Measurements from ENCODE around the gene ZNF276.

The ZNF276 gene

DNA sequence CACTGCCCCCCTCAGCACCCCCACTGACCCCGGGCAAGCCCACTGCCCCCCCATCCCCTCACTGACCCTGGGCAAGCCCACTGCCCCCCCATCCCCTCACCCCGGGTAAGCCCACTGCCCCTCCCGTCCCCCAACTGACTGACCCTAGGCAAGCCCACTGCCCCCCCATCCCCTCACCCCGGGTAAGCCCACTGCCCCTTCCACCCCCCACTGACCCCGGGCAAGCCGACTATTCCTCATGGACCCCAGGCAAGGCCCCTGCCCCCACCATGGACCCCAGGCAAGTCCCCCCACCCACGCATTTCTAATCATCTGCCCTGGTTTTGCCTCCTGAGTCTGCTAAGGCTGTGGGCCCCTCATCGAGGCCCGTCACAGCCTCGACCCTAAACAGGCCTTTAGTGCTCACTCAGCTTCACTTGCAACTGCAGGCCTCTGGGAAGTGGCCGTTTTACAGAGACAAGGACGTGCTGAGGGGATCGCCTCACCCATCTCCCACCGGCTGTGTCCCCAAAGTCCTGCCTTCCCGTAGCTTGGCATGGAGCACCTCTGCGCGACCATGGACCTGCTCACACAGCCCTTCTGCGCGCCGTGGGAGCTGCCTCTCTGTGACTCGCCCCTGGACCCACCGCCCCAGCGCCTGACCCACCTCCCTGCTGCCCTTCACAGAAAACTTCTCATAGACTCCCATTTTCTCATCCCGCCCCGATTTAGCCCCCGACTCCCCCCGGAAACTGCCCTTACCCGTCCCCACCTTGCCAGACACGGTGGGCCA is 4.2 kb upstream of the ZNF276 start:
- DNase-seq: no peak

- DNase-seq: no peak
Measured at GRCh38 chr16:89717688-89718505, 3.4 kb upstream of the ZNF276 start.

DNA sequence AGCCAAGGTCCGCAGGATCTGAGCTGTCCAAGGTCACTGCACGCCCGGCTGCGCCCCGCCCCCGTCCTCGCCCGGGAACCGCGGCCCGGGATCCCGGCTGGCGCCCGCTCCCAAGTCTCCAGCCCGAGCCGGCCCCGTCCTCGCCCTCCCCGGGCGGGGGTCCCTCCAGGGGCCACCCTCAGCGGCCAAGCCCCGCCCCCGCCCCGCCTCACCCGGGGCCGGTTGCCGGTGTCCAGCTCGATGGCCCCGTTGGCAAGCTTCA is 855 bp upstream of the ZNF276 start:
- no peak for DNase-seq

DNA sequence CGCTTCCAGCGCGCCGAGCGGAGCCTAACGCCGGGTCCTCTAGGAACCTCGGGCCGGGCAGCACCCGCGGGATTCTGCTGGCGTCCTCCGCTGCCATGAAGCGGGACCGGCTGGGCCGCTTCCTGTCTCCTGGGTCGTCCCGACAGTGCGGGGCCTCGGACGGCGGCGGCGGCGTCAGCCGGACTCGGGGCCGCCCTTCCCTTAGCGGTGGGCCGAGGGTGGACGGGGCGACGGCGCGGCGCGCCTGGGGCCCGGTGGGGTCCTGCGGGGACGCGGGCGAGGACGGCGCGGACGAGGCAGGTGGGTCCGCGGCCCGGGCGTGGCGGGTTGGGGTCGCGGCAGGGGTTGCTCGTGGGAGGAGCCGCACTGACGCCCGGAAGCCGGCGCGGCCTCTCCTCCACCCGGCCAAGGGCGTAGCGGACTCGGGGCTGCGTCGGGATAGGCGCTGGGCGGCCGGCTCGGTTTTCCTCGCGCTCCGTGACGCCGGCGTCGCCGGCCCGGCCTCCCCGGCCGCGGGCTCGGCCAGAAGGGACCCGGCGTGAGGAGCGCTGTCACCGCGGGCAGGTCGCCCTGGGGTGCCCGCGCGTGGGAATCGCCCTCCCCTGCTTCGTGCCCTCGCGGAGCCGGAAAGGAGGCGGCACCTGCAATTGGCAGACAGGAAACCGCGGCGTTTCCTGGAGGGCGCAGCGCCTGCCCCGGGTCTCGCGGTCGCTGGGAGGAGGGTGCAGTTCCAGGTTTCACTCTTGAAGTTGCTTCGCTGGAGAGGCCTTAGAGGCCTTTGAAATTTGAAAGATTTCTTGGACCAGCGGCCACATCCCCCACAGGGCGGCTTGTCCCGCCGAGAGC is 432 bp downstream of the ZNF276 start:
- peak; percentile 96 for DNase-seq

DNA sequence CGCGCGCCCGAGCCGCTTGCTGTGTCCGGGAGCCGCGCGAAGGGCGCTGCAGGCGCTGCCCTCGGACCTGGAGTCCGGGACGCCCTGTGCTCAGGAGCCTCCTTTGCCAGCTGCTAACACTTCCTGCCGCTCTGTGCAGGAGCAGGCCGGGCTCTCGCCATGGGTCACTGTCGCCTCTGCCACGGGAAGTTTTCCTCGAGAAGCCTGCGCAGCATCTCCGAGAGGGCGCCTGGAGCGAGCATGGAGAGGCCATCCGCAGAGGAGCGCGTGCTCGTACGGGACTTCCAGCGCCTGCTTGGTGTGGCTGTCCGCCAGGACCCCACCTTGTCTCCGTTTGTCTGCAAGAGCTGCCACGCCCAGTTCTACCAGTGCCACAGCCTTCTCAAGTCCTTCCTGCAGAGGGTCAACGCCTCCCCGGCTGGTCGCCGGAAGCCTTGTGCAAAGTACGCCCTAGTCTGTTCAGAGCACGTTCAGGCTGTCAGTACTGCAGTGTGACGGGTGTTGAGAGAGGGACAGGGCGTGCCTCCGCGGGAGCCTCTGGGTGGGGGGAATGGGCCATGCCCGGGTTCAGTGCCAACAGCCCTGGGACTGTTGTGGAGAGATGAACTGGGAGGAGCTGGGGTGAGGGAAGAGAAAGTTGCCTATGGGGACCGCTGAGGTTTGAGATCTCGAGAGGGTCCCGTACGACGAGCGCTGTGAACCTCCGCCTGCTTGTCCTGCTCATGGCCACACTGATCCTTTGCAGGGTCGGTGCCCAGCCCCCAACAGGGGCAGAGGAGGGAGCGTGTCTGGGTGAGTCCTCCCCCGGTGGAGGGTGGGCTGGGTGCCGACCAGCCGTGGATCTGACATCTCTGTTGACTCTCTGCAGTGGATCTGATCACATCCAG is 1.3 kb downstream of the ZNF276 start:
- peak; percentile 86 for DNase-seq

- DNase-seq: peak; percentile 89
Measured at GRCh38 chr16:89723279-89724250, 2.2 kb downstream of the ZNF276 start.

DNA sequence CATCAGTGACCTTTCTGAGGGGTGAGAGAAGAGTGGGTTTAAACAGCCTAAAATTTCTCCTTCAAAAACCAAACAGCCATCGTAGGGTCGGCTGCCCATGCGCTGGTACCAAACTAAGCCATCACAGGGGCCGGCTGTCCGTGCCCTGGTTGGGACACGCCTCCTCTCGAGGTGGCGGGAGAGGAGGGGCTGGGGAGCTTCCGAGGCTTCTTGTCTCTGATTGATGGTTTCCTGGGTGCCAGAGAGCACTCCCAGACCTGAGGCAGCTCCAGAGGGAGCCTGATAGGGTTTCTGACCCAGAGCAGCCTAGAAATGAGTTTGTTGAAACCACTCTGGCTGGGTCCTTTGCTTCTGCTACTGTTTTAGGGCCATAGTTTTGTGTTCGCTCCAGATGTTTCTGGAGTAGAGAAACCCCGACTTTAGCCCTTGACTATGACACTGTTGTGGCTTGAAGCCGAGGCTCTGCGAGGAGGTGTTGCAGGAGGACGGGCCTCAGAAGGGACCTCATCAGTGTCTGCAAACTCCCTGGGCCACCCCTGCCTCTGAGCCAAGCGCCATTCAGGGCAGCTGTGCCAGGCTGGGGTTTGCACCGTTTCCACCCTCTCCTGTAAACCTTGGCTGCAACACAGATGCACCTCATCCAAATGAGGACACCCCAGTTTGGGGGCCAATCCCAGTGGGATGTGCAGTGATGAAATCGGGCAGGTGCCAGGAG is 6.2 kb downstream of the ZNF276 start:
- no peak for DNase-seq

GRCh38 chr16:89729293-89729692 is 8.0 kb downstream of the ZNF276 start:
- DNase-seq: no peak

DNA sequence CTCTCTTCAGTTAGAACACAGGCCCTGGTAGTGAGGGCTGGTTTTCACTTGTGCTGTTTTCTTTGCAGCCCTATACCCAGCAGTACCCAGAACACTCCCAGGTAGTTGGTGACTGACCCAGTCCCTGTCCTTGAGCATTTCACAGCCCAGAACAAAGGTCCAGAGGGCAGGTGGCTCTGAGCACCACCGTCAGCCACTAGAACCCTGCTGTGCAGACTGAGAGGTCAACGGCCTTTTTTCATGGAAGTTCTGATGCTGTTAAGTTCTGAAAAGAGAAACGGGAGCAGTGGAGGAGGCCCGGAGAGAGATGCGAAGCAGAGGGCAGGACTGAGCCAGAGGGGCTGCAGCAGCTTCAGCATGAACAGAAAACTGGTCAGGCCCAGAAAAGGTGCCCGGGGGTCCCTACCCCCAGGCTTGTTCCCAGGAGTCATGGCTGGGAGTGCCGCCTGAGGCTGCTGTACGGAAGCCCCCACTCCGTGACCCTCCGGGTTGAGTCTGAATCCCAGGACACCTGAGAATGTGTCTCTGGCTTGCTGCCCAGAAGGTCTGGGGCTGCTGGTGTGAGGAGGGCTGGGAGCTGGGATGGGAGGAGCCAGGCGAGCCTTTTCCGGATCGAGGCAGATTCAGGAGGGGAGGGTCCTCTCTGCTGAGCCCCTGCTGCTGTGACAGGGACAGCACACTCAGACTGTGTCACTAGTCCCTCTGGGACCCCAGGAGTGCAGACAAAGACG is 8.7 kb downstream of the ZNF276 start:
- DNase-seq: no peak

GRCh38 chr16:89730610-89731234 is 9.4 kb downstream of the ZNF276 start:
- no peak for DNase-seq

- DNase-seq: no peak
Measured at GRCh38 chr16:89732142-89732917, 11.0 kb downstream of the ZNF276 start.

DNA sequence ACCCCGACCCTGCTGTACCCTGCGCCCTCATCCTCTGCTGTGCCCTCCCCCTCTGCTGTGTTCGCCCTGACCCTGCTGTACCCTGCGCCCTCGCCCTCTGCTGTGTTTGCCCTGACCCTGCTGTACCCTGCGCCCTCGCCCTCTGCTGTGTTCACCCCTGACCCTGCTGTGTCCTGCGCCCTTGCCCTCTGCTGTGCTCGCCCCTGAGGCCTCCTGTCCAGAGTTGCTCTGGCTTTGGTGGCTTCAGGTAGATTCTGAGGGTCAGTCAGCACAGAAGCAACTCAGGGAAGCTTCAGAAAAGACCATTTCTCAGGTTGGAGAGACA is 11.5 kb downstream of the ZNF276 start:
- DNase-seq: no peak

- DNase-seq: no peak
Measured at GRCh38 chr16:89733322-89733721, 12.0 kb downstream of the ZNF276 start.

DNA sequence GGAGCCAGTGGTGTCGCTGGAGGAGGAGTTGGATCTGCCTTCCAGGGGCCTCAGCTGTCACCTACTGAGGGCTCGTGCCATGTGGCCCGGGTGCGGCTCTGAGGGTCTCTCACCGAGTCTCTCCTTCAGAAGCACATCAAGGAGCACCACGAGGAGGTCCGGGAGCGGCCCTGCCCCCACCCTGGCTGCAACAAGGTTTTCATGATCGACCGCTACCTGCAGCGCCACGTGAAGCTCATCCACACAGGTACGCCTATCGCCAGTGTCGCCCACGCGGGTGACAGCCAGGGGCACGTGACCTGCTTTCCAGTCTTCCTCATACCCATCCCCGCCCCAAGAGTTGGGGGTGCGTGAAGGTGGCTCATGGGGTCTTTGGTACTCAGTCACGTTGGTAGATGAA is 12.5 kb downstream of the ZNF276 start:
- no peak for DNase-seq

GRCh38 chr16:89736554-89736953 is 15.2 kb downstream of the ZNF276 start:
- no peak for DNase-seq

DNA sequence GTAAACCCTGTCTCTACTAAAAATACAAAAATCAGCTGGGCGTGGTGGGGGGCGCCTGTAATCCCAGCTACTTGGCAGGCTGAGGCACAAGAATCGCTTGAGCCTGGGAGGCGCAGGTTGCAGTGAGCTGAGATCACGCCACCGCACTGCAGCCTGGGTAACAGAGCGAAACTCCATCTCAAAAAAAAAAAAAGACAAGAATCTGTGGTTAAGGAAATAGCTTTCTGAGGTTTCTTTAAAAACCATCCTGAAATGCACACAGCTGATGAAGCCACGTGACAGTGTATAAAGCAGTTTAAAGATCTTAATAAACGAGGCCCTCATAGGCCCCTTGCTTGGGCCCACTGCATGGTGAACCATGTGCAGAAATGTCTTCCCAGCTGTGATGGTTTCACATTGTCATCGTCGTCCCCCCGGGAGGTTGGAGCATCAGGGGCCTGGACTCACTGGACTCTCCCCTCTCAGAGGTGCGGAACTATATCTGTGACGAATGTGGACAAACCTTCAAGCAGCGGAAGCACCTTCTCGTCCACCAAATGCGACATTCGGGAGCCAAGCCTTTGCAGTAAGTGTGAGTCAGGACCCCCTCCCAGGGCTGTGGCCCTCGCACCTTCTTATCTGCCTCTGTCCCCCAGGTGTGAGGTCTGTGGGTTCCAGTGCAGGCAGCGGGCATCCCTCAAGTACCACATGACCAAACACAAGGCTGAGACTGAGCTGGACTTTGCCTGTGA is 16.2 kb downstream of the ZNF276 start:
- peak; percentile 80 for DNase-seq

DNA sequence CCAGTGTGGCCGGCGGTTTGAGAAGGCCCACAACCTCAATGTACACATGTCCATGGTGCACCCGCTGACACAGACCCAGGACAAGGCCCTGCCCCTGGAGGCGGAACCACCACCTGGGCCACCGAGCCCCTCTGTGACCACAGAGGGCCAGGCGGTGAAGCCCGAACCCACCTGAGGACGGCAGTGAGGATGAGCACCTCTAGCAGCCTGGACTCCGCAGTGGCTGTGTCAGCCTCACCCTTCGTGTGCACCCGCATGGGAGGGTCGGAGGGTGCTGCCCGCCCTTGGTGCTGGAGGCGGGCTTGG is 16.7 kb downstream of the ZNF276 start:
- DNase-seq: no peak
